Measurements from ENCODE around the gene SCAPER.

SCAPER gene

GRCh38 chr15:76905013-76905839 lies at the start of gene SCAPER:
Gene SCAPER, minus strand, starts transcription at chr15:76905340. Its CDS starts 21,523 bp downstream, at chr15:76883817.
- peak; percentile 96 for DNase-seq

- no peak for DNase-seq
Measured at GRCh38 chr15:76954744-76955143, 49.6 kb upstream of the SCAPER start.

- no peak for DNase-seq
Measured at GRCh38 chr15:76953913-76954312, 48.8 kb upstream of the SCAPER start.

- no peak for DNase-seq
Measured at GRCh38 chr15:76951220-76951619, 46.1 kb upstream of the SCAPER start.

- no peak for DNase-seq
Measured at GRCh38 chr15:76947454-76947853, 42.3 kb upstream of the SCAPER start.

- DNase-seq: no peak
Measured at GRCh38 chr15:76945494-76946093, 40.5 kb upstream of the SCAPER start.

GRCh38 chr15:76942331-76942730 lies 37.2 kb upstream of the SCAPER start:
- DNase-seq: no peak

GRCh38 chr15:76941636-76942035 lies 36.5 kb upstream of the SCAPER start:
- no peak for DNase-seq

- DNase-seq: no peak
Measured at GRCh38 chr15:76939715-76940114, 34.6 kb upstream of the SCAPER start.

GRCh38 chr15:76938752-76939151 lies 33.6 kb upstream of the SCAPER start:
- no peak for DNase-seq

GRCh38 chr15:76936671-76937070 lies 31.5 kb upstream of the SCAPER start:
- DNase-seq: no peak

GRCh38 chr15:76935620-76936019 lies 30.5 kb upstream of the SCAPER start:
- no peak for DNase-seq

- no peak for DNase-seq
Measured at GRCh38 chr15:76932135-76932966, 27.2 kb upstream of the SCAPER start.

- DNase-seq: peak; percentile 97
Measured at GRCh38 chr15:76931397-76932134, 26.4 kb upstream of the SCAPER start, which contains the start of gene RCN2. Gene RCN2, plus strand, starts transcription at chr15:76931749. Its CDS starts 93 bp downstream, at chr15:76931842.

- DNase-seq: no peak
Measured at GRCh38 chr15:76930831-76931396, 25.8 kb upstream of the SCAPER start.

- no peak for DNase-seq
Measured at GRCh38 chr15:76929011-76929760, 24.0 kb upstream of the SCAPER start.

GRCh38 chr15:76928201-76928600 lies 23.1 kb upstream of the SCAPER start:
- no peak for DNase-seq

- no peak for DNase-seq
Measured at GRCh38 chr15:76916369-76916768, 11.2 kb upstream of the SCAPER start.

GRCh38 chr15:76913737-76914136 lies 8.6 kb upstream of the SCAPER start:
- no peak for DNase-seq

- no peak for DNase-seq
Measured at GRCh38 chr15:76912430-76912829, 7.3 kb upstream of the SCAPER start.

- no peak for DNase-seq
Measured at GRCh38 chr15:76905855-76906254, 715 bp upstream of the SCAPER start.

Data from stimulated activated CD4-positive, alpha-beta T cell treated with anti-CD3 and anti-CD28 coated beads, Interleukin-15, amount 100 ng/mL, for 24 hours (primary cell).